HG02763 (cell line): ENCODE results near the gene DNAH2.
"Not testable (repeated sequence)": the region's sequence is repeated elsewhere in the genome, so short reads cannot be mapped to it uniquely, and the experiment has no call there.

Experiments
- ATAC-seq: cut with Tn5 transposase; IDR thresholded peaks from one replicate; pipeline ENCODE4 v1.9.1; 2021; ENCODE audit warnings: mild to moderate bottlenecking, moderate library complexity; ENCODE audit not compliant: unreplicated experiment

DNAH2 gene

GRCh38 chr17:7849751-7850504 is 132.4 kb downstream of the DNAH2 start:
- no peak for ATAC-seq

GRCh38 chr17:7850701-7851437 is 133.3 kb downstream of the DNAH2 start:
- ATAC-seq = no peak

- ATAC-seq = peak; percentile 73
These were observed 134.1 kb downstream of the DNAH2 start for GRCh38 chr17:7851438-7852261.

DNA sequence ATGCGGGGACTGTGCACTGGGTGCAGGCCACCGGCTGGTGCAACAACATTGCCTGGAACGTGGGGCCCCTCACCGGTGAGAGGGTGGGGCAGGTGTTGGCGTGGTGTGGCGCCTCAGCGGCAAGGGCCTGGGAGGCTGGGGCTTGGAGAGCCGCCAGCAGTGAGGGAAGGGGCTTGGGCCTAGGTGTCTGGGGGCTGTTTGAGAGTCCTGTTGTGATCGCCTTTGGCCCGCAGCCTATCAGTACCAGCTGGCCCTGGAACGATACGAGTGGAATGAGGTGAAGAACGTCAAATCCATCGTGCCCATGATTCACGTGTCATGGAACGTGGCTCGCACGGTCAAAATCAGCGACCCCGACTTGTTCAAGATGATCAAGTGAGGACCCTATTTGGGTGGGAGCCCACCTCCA is 134.7 kb downstream of the DNAH2 start:
- no peak for ATAC-seq

GRCh38 chr17:7852919-7853690 is 135.6 kb downstream of the DNAH2 start:
- no peak for ATAC-seq

DNA sequence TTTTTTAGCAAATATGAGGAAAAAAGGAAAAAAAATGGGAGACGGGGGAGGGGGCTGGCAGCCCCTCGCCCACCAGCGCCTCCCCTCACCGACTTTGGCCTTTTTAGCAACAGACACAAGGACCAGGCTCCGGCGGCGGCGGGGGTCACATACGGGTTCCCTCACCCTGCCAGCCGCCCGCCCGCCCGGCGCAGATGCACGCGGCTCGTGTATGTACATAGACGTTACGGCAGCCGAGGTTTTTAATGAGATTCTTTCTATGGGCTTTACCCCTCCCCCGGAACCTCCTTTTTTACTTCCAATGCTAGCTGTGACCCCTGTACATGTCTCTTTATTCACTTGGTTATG is 136.1 kb downstream of the DNAH2 start:
- ATAC-seq = no peak

DNA sequence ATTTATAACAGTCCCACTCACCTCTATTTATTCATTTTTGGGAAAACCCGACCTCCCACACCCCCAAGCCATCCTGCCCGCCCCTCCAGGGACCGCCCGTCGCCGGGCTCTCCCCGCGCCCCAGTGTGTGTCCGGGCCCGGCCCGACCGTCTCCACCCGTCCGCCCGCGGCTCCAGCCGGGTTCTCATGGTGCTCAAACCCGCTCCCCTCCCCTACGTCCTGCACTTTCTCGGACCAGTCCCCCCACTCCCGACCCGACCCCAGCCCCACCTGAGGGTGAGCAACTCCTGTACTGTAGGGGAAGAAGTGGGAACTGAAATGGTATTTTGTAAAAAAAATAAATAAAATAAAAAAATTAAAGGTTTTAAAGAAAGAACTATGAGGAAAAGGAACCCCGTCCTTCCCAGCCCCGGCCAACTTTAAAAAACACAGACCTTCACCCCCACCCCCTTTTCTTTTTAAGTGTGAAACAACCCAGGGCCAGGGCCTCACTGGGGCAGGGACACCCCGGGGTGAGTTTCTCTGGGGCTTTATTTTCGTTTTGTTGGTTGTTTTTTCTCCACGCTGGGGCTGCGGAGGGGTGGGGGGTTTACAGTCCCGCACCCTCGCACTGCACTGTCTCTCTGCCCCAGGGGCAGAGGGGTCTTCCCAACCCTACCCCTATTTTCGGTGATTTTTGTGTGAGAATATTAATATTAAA is 136.7 kb downstream of the DNAH2 start:
- ATAC-seq = no peak

- ATAC-seq = no peak
These were observed 137.5 kb downstream of the DNAH2 start, which contains the start of gene TMEM88 for GRCh38 chr17:7854851-7855659. TSS of gene TMEM88 (plus strand) at chr17:7855066. CDS start at chr17:7855075, 9 bp downstream.

DNA sequence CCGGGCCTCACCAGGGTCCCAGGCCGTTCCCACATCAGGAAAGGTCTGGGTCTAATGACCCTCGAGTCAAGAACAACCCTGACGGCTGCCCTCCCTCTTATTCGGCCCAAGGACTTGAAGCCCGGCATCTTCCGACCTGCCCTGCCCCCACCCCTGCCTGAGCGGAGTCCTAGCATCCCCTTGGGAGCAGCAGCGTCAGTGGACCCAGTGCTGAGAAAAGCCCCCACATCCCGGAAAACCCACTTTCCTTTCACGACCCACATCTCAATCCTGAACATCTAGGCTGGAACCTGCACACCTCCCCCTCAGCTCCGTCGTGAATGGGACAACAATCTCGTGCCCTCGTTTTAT is 138.1 kb downstream of the DNAH2 start:
- no peak for ATAC-seq

GRCh38 chr17:7856011-7856810 is 138.7 kb downstream of the DNAH2 start:
- no peak for ATAC-seq

DNA sequence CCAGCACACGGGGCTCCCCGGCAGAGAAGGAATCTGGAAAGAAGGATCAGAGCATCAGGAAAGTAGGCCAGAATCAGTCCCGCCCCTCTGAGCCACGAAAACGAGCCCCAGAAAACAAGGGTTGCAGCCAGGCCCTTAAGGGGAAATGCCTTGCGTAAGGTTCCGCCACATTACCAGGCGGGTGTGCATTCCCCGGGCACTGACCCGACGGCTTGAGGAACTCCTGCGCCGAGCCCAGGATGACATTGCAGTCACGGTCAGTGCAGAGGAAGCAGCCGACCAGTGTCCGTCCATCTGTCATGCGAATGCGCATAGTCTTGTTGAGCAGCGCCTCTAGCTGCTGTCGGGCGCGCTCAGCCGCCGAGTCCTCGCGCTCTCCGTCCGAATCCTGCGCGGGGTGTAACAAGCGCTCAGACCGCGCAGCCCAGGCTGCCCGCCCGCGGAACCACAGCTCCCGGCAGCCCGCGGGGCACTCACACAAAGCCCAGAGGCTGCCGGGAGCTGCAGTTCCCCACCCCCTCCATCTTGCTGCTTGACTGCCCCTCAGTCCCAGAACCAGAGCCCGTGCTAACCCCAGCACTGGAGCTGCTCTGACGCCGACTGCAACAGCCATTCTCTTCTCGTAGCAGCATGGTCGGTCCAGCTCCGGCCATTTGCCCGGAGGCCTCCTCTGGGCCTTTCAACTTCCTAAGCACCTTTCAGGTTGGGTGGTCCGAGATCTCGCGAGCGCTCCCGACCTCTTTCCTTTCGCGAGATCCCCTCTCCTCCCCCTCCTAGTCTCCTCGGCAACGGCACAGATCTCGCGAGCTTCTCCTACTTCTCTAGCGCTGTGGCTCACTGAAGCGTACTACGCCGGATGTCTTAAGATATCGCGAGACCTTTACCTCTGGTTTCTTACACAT is 139.5 kb downstream of the DNAH2 start, which contains the start of gene NAA38:
TSS of gene NAA38 (minus strand) at position 749 of the 902 bp plus-strand sequence. CDS start at position 653, 96 bp downstream.
- ATAC-seq = peak; percentile 73

- peak; percentile 33 for ATAC-seq
These were observed 140.4 kb downstream of the DNAH2 start, which contains the start of gene CYB5D1 for GRCh38 chr17:7857713-7858521. TSS of gene CYB5D1 (plus strand) at chr17:7858003. CDS start at chr17:7858135, 132 bp downstream.

DNA sequence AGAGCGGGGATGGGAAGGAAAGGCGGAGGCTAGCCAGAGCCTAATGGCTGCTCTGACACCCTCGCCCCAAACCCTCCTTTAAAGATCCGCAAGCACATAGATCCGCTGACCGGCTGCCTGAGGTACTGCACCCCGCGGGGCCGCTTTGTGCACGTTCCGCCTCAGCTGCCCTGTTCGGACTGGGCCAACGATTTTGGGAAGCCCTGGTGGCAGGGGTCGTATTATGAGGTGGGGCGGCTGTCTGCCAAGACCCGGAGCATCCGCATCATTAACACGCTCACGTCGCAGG is 140.9 kb downstream of the DNAH2 start:
- no peak for ATAC-seq

GRCh38 chr17:7859028-7859427 is 141.5 kb downstream of the DNAH2 start:
- no peak for ATAC-seq

DNA sequence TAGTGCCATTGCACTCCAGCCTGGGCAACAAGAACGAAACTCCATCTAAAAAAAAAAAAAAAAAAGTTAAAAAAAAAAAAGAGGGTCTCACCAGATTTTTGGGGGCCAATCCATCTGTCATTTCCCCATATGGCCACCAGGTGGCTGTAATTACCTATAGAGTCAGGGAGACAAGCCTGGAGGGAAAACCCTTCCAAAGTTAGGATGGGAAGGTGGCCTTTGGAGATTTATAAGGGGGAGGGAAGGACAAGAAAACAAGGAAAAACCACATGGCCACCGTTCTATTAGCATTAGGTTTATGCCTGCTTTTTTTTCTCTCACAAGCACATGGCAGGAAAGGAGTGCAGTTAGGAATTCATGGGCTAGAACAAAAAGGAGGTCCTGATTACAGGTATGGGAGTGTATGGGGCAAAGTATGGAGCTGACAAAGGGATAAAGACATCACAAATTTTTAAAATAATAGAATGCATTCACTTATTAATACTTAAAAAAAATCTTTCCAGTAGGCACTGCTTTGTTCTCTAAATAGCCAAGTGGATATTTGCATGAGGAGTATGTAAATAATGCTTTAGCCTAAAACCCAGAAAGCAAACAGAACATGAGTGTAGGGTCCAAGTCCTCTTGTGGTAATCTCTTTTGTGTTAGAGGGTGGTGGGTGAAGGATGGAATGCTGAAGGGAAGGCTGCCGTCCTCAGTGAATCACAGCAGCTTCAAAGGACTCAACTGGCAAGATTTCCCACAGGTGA is 145.3 kb downstream of the DNAH2 start:
- no peak for ATAC-seq

- not testable (repeated sequence) for ATAC-seq
These were observed 146.8 kb downstream of the DNAH2 start for GRCh38 chr17:7864384-7864783.
